ENCODE data around the gene KRTAP10-1. TPM values are rescaled to one million over a fixed set of nuclear protein-coding genes. Genes with fewer than 3 reads are reported as not detected.

Gene KRTAP10-1
- total and polyA plus RNA-seq, 8 donors: not detected

GRCh38 chr21:44533121-44533890 is 6.7 kb downstream of the KRTAP10-1 start:
- Histone ChIP-seq H3K4me1 (no peaks in the 10 kb centered on the region), H3K4me3 (no peak overlapping the region), H3K36me3 (no peaks in the 10 kb centered on the region), H3K27me3 (no peaks in the 10 kb centered on the region), H3K9me3 (no peaks in the 10 kb centered on the region), H3K27ac (no peak overlapping the region)
- no peak for ATAC-seq
- no peak for FAIRE-seq
- no peak for TF ChIP-seq CTCF (IDR thresholded peaks at IDR 0.05)
- intact Hi-C loops (cut with DNase I): no loop called here
- peak in 3 of 6 donors; percentile 8 to 72 (median 50) for DNase-seq
- WGBS, 2 donors: 77 to 88% methylated on average over 34 to 37 of the region's 37 CpGs

- Histone ChIP-seq H3K9me3 (no peaks in the 10 kb centered on the region), H3K27ac (no peak overlapping the region), H3K27me3 (no peaks in the 10 kb centered on the region), H3K4me3 (no peak overlapping the region), H3K36me3 (no peaks in the 10 kb centered on the region), H3K4me1 (no peaks in the 10 kb centered on the region)
- DNase-seq (peak in 2 of 6 donors; percentile 1 to 47), ATAC-seq (no peak), FAIRE-seq (no peak)
- intact Hi-C loops (cut with DNase I): no loop called here
- WGBS, 2 donors: 76 to 85% methylated on average over 16 of the region's 16 CpGs
- no peak for TF ChIP-seq CTCF (IDR thresholded peaks at IDR 0.05)
Measured at GRCh38 chr21:44532712-44533111, 7.3 kb downstream of the KRTAP10-1 start.

- Histone ChIP-seq H3K27ac (no peak overlapping the region), H3K27me3 (no peaks in the 10 kb centered on the region), H3K4me3 (no peak overlapping the region), H3K9me3 (no peaks in the 10 kb centered on the region), H3K4me1 (no peaks in the 10 kb centered on the region), H3K36me3 (no peaks in the 10 kb centered on the region)
- no peak for FAIRE-seq
- no peak for ATAC-seq
- TF ChIP-seq CTCF (IDR thresholded peaks at IDR 0.05): no peak
- DNase-seq: peak in 3 of 6 donors; percentile 9 to 49 (median 48)
- 64 to 73% methylated on average over 30 of the region's 30 CpGs for WGBS, 2 donors
- intact Hi-C loops (cut with DNase I): no loop called here
Measured at GRCh38 chr21:44531606-44532564, 8.1 kb downstream of the KRTAP10-1 start.

GRCh38 chr21:44530903-44531605 is 8.9 kb downstream of the KRTAP10-1 start:
- no peaks in the 10 kb centered on the region for H3K27me3 ChIP-seq
- no peaks in the 10 kb centered on the region for H3K4me1 ChIP-seq
- no peak for TF ChIP-seq CTCF (IDR thresholded peaks at IDR 0.05)
- no peaks in the 10 kb centered on the region for H3K36me3 ChIP-seq
- WGBS, 2 donors: 65 to 73% methylated on average over 23 of the region's 23 CpGs
- no peaks in the 10 kb centered on the region for H3K9me3 ChIP-seq
- no peak for FAIRE-seq
- ATAC-seq: no peak
- peak in 1 of 6 donors; percentile 41 for DNase-seq
- no peak overlapping the region for H3K27ac ChIP-seq
- H3K4me3 ChIP-seq: no peak overlapping the region
- intact Hi-C loops (cut with DNase I): no loop called here

Measured in pancreas (tissue), 10 donors.